ENCODE results near the gene COL1A1.

The COL1A1 gene

GRCh38 chr17:50181591-50182560 is 19.6 kb downstream of the COL1A1 start:
- Histone ChIP-seq H3K36me3 (ENCODE audit: insufficient read depth, low read depth, low read length) (peaks cover 13% of the 10 kb centered on the region), H3K4me1 (ENCODE audit: insufficient read depth, low read length) (peaks cover 17% of the 10 kb centered on the region; the same call in 1 of the 2 replicates), H3K9ac (ENCODE audit: low read depth, low read length) (no peak overlapping the region), H3K4me3 (ENCODE audit: low read length) (no peak overlapping the region), H3K27ac (ENCODE audit: low read length) (no peak overlapping the region), H3K27me3 (ENCODE audit: insufficient read depth, low read length) (no peaks in the 10 kb centered on the region), H3K9me3 (ENCODE audit: insufficient read depth, low read depth, low read length) (no peaks in the 10 kb centered on the region)

- Histone ChIP-seq H3K36me3 (ENCODE audit: insufficient read depth, low read depth, low read length) (peaks cover 8% of the 10 kb centered on the region), H3K27me3 (ENCODE audit: insufficient read depth, low read length) (no peaks in the 10 kb centered on the region), H3K9me3 (ENCODE audit: insufficient read depth, low read depth, low read length) (no peaks in the 10 kb centered on the region), H3K27ac (ENCODE audit: low read length) (no peak overlapping the region), H3K4me1 (ENCODE audit: insufficient read depth, low read length) (peaks cover 17% of the 10 kb centered on the region; the same call in 1 of the 2 replicates), H3K4me3 (ENCODE audit: low read length) (no peak overlapping the region), H3K9ac (ENCODE audit: low read depth, low read length) (no peak overlapping the region)
Observed at GRCh38 chr17:50181144-50181543, 20.3 kb downstream of the COL1A1 start.

GRCh38 chr17:50180620-50181019 is 20.8 kb downstream of the COL1A1 start:
- Histone ChIP-seq H3K4me3 (ENCODE audit: low read length) (no peak overlapping the region), H3K4me1 (ENCODE audit: insufficient read depth, low read length) (peaks cover 17% of the 10 kb centered on the region; the same call in 1 of the 2 replicates), H3K9me3 (ENCODE audit: insufficient read depth, low read depth, low read length) (no peaks in the 10 kb centered on the region), H3K9ac (ENCODE audit: low read depth, low read length) (no peak overlapping the region), H3K27ac (ENCODE audit: low read length) (no peak overlapping the region), H3K36me3 (ENCODE audit: insufficient read depth, low read depth, low read length) (peaks cover 3% of the 10 kb centered on the region; the same call in 1 of the 2 replicates), H3K27me3 (ENCODE audit: insufficient read depth, low read length) (no peaks in the 10 kb centered on the region)

- H3K4me3 ChIP-seq (ENCODE audit: low read length), result no peak overlapping the region
- no peaks in the 10 kb centered on the region for H3K36me3 ChIP-seq (ENCODE audit: insufficient read depth, low read depth, low read length)
- no peak overlapping the region for H3K27ac ChIP-seq (ENCODE audit: low read length)
- H3K4me1 ChIP-seq (ENCODE audit: insufficient read depth, low read length), result peaks cover 17% of the 10 kb centered on the region; the same call in 1 of the 2 replicates
- H3K27me3 ChIP-seq (ENCODE audit: insufficient read depth, low read length), result no peaks in the 10 kb centered on the region
- no peaks in the 10 kb centered on the region for H3K9me3 ChIP-seq (ENCODE audit: insufficient read depth, low read depth, low read length)
- no peak overlapping the region for H3K9ac ChIP-seq (ENCODE audit: low read depth, low read length)
Observed at GRCh38 chr17:50180111-50180510, 21.3 kb downstream of the COL1A1 start.

GRCh38 chr17:50177983-50178834 is 23.2 kb downstream of the COL1A1 start:
- Histone ChIP-seq H3K27ac (ENCODE audit: low read length) (no peak overlapping the region), H3K9me3 (ENCODE audit: insufficient read depth, low read depth, low read length) (no peaks in the 10 kb centered on the region), H3K9ac (ENCODE audit: low read depth, low read length) (peak overlapping the region; percentile 38; the same call in 1 of the 2 replicates), H3K36me3 (ENCODE audit: insufficient read depth, low read depth, low read length) (no peaks in the 10 kb centered on the region), H3K27me3 (ENCODE audit: insufficient read depth, low read length) (no peaks in the 10 kb centered on the region), H3K4me1 (ENCODE audit: insufficient read depth, low read length) (peaks cover 14% of the 10 kb centered on the region), H3K4me3 (ENCODE audit: low read length) (peak overlapping the region; percentile 38; the same call in 1 of the 2 replicates)

- Histone ChIP-seq H3K27ac (ENCODE audit: low read length) (no peak overlapping the region), H3K4me1 (ENCODE audit: insufficient read depth, low read length) (peaks cover 11% of the 10 kb centered on the region)
Observed at GRCh38 chr17:50177476-50177875, 24.0 kb downstream of the COL1A1 start.

GRCh38 chr17:50176559-50177357 is 24.7 kb downstream of the COL1A1 start:
- Histone ChIP-seq H3K27me3 (ENCODE audit: insufficient read depth, low read length) (no peaks in the 10 kb centered on the region), H3K4me1 (ENCODE audit: insufficient read depth, low read length) (peaks cover 11% of the 10 kb centered on the region), H3K4me3 (ENCODE audit: low read length) (no peak overlapping the region), H3K36me3 (ENCODE audit: insufficient read depth, low read depth, low read length) (no peaks in the 10 kb centered on the region), H3K27ac (ENCODE audit: low read length) (no peak overlapping the region), H3K9me3 (ENCODE audit: insufficient read depth, low read depth, low read length) (no peaks in the 10 kb centered on the region), H3K9ac (ENCODE audit: low read depth, low read length) (no peak overlapping the region)

More at GRCh38 chr17:50177476-50177875, 24.0 kb downstream of the COL1A1 start:
- H3K27me3 ChIP-seq (ENCODE audit: insufficient read depth, low read length), result no peaks in the 10 kb centered on the region
- H3K9ac ChIP-seq (ENCODE audit: low read depth, low read length), result peak overlapping the region; percentile 38; the same call in 1 of the 2 replicates
- H3K9me3 ChIP-seq (ENCODE audit: insufficient read depth, low read depth, low read length), result no peaks in the 10 kb centered on the region
- H3K4me3 ChIP-seq (ENCODE audit: low read length), result no peak overlapping the region; the same call in 1 of the 2 replicates
- no peaks in the 10 kb centered on the region for H3K36me3 ChIP-seq (ENCODE audit: insufficient read depth, low read depth, low read length)

- Histone ChIP-seq H3K27ac (ENCODE audit: low read length) (no peak overlapping the region), H3K9ac (ENCODE audit: low read depth, low read length) (no peak overlapping the region), H3K4me1 (ENCODE audit: insufficient read depth, low read length) (peaks cover 11% of the 10 kb centered on the region)
Observed at GRCh38 chr17:50175035-50175807, 26.2 kb downstream of the COL1A1 start.

GRCh38 chr17:50174444-50174843 is 27.0 kb downstream of the COL1A1 start:
- H3K9ac ChIP-seq (ENCODE audit: low read depth, low read length), result no peak overlapping the region
- H3K27me3 ChIP-seq (ENCODE audit: insufficient read depth, low read length), result no peaks in the 10 kb centered on the region
- no peak overlapping the region for H3K27ac ChIP-seq (ENCODE audit: low read length)
- H3K36me3 ChIP-seq (ENCODE audit: insufficient read depth, low read depth, low read length), result no peaks in the 10 kb centered on the region
- no peak overlapping the region for H3K4me3 ChIP-seq (ENCODE audit: low read length)
- H3K9me3 ChIP-seq (ENCODE audit: insufficient read depth, low read depth, low read length), result no peaks in the 10 kb centered on the region
- peaks cover 11% of the 10 kb centered on the region for H3K4me1 ChIP-seq (ENCODE audit: insufficient read depth, low read length)

More at GRCh38 chr17:50175035-50175807, 26.2 kb downstream of the COL1A1 start:
- no peak overlapping the region for H3K4me3 ChIP-seq (ENCODE audit: low read length)
- no peaks in the 10 kb centered on the region for H3K36me3 ChIP-seq (ENCODE audit: insufficient read depth, low read depth, low read length)
- no peaks in the 10 kb centered on the region for H3K9me3 ChIP-seq (ENCODE audit: insufficient read depth, low read depth, low read length)
- no peaks in the 10 kb centered on the region for H3K27me3 ChIP-seq (ENCODE audit: insufficient read depth, low read length)

- Histone ChIP-seq H3K27me3 (ENCODE audit: insufficient read depth, low read length) (no peaks in the 10 kb centered on the region), H3K9ac (ENCODE audit: low read depth, low read length) (no peak overlapping the region)
Observed at GRCh38 chr17:50173335-50173941, 28.0 kb downstream of the COL1A1 start.

More at GRCh38 chr17:50173335-50173941, 28.0 kb downstream of the COL1A1 start:
- Histone ChIP-seq H3K36me3 (ENCODE audit: insufficient read depth, low read depth, low read length) (no peaks in the 10 kb centered on the region), H3K9me3 (ENCODE audit: insufficient read depth, low read depth, low read length) (no peaks in the 10 kb centered on the region), H3K4me3 (ENCODE audit: low read length) (no peak overlapping the region), H3K27ac (ENCODE audit: low read length) (no peak overlapping the region), H3K4me1 (ENCODE audit: insufficient read depth, low read length) (peaks cover 7% of the 10 kb centered on the region)

Measured in iPS-20b (cell line).